BJ (cell line): ENCODE measurements around the gene TNP2. TPM values are rescaled to one million over a fixed set of nuclear protein-coding genes. Genes with fewer than 3 reads are reported as not detected.

ENCODE experiments used
- CTCF ChIA-PET: fragments of 350-600 bp; formaldehyde crosslinking; extraction: SDS; loops from one replicate; lab custom pipeline; 2021; ENCODE audit warnings: antibody characterized with exemption, inconsistent platforms; lab: Yijun Ruan, JAX
- POLR2A ChIA-PET: fragments of 300-600 bp; sonication (Branson Sonifier 250); formaldehyde crosslinking; extraction: SDS; loops from one replicate; lab custom pipeline; 2021; ENCODE audit warnings: antibody characterized with exemption; lab: Charles Lee
- DNase-seq: peaks from one replicate; pipeline ENCODE4 v3.0.0-alpha.2; 2011; ENCODE audit warnings: low read depth
- H3K27me3 ChIP-seq: 2 replicates; pipeline ENCODE4 v1.6.0; 2011; ENCODE audit warnings: low read length; ENCODE audit not compliant: control insufficient read depth, insufficient read depth
- H3K36me3 ChIP-seq: 2 replicates; pipeline ENCODE4 v1.5.1; 2011; ENCODE audit warnings: low read length; ENCODE audit not compliant: control insufficient read depth, insufficient read depth
- H3K4me3 ChIP-seq: 2 replicates; pipeline ENCODE4 v1.5.1; 2011; ENCODE audit warnings: low read depth, mild to moderate bottlenecking, control low read depth, low read length
- polyA plus RNA-seq: library from polyadenylated mRNA; depleted of rRNA; stranded (reverse); fragments of >200 nt; gene quantifications from 2 replicates; pipeline ENCODE4 v1.2.3, GENCODE V29; 2011
- TF ChIP-seq, protein P1 (sequence below): IDR thresholded peaks from 2 replicates; pipeline ENCODE4 v1.5.1; 2011; ENCODE audit warnings: low read depth, mild to moderate bottlenecking, control low read depth, inconsistent platforms, low read length, moderate library complexity; ENCODE audit not compliant: insufficient read depth

TNP2 gene
- polyA plus RNA-seq, 1 experiment: not detected

DNA sequence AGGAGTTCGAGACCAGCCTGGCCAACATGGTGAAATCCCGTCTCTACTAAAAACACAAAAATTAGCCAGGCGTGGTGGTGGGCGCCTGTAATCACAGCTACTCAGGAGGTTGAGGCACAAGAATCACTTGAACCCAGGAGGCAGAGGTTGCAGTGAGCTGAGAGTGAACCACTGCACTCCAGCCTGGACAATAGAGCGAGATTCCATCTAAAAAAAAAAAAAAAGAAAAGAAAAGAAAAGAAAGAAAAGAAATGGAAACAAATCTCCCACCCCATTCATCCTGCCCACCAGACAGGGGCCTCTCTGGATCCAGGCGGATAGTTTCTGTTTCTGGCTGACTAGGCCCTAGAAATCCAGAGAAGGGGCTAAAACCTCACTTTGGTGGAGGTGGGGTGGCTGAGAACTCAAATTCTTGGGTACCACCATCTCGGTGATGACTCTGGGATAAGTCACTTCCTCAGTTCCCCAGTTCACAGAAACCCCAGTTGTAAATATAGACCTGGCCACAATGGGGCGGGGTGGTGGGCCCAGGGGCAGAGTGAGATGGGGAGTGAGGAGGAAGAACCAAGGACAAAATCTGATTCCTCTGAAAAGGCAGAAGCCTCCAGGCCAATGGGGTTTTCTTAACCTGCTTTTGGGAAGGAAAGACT, 35.3 kb downstream of the TNP2 start:
- no peaks in the 10 kb centered on the region; the same call in 1 of the 2 replicates for H3K27me3 ChIP-seq
- POLR2A ChIA-PET: no interaction called here
- TF ChIP-seq, protein P1, sequence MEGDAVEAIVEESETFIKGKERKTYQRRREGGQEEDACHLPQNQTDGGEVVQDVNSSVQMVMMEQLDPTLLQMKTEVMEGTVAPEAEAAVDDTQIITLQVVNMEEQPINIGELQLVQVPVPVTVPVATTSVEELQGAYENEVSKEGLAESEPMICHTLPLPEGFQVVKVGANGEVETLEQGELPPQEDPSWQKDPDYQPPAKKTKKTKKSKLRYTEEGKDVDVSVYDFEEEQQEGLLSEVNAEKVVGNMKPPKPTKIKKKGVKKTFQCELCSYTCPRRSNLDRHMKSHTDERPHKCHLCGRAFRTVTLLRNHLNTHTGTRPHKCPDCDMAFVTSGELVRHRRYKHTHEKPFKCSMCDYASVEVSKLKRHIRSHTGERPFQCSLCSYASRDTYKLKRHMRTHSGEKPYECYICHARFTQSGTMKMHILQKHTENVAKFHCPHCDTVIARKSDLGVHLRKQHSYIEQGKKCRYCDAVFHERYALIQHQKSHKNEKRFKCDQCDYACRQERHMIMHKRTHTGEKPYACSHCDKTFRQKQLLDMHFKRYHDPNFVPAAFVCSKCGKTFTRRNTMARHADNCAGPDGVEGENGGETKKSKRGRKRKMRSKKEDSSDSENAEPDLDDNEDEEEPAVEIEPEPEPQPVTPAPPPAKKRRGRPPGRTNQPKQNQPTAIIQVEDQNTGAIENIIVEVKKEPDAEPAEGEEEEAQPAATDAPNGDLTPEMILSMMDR: no peak
- CTCF ChIA-PET: interaction anchor here (0.7 kb wide), 1 partner anchor 13 kb away, joined by 3 read pairs; no protein-coding TSS in a partner anchor
- DNase-seq: no peak
- no peak overlapping the region for H3K4me3 ChIP-seq
- H3K36me3 ChIP-seq: no peaks in the 10 kb centered on the region

DNA sequence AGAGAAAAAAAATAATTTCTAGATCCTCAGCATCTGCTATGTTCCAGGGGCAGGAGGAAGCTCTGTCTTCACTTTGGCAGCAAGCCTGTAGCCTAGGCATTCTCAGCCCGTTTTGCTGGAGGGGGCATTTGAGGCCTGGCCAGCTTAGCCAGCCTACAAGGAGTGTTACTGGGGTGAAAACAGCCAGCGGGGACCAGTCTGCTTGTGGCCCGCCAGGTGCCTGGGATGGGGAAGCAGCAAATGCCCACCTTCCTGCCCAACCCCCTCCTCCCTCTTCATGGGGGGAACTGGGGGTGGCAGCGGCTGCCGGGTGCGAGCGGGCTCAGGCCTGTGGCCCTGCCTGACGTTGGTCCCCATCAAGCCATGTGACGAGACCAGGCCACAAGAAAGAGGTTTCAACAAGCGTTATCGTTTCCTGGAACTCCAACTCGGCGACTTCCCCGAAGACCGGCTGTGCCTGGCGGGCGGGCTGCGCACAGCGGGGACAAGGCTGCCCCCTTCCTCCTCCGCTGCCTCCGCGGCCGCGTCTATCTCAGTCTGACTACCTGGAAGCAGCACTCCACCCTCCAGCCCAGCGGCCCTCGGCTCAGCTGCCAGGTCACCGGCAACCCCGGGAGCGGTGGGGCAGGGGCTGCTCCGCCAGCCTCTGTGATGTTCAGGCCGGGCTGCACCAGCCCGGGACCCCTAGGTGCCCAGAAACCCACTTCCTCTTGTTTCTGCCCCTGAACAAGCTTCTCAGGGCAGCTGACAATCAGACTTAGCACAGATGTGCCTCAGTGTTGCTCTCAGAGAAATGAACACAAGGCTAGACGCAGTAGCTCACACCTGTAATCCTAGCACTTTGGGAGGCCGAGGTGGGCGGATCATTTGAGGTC, 36.0 kb downstream of the TNP2 start:
- no peak for DNase-seq
- H3K27me3 ChIP-seq: no peaks in the 10 kb centered on the region; the same call in 1 of the 2 replicates
- ChIA-PET POLR2A (no interaction called here), CTCF (interaction anchor here (0.7 kb wide), 1 partner anchor 13 kb away, joined by 3 read pairs; no protein-coding TSS in a partner anchor)
- TF ChIP-seq, protein P1: no peak
- H3K36me3 ChIP-seq: no peaks in the 10 kb centered on the region
- H3K4me3 ChIP-seq: no peak overlapping the region

DNA sequence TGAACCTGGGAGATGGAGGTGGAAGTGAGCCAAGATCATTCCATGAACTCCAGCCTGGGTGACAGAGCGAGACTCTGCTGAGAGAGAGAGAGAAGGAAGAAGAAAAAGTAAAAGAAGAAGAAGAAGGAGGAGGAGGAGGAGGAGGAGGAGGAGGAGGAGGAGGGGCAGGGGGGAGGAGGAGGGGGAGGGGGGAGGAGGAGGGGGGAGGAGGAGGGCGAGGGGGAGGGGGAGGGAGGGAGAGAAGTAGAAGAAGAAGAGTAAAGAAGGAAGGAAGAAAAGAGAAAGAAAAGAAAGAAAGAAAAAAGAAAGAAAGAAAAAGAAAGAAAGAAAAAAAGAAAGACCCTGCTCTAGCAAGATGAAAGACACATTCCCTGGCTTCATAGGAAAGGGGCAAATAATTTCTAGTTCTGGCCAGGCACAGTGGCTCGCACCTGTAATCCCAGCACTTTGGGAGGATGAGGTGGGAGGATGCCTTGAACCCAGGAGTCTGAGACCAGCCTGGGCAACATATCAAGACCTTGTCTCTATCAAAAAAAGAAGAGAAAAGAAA, 36.7 kb downstream of the TNP2 start:
- Histone ChIP-seq H3K36me3 (no peaks in the 10 kb centered on the region), H3K27me3 (no peaks in the 10 kb centered on the region; the same call in 1 of the 2 replicates), H3K4me3 (no peak overlapping the region)
- no peak for DNase-seq
- POLR2A ChIA-PET: no interaction called here
- CTCF ChIA-PET: no interaction called here
- TF ChIP-seq, protein P1: no peak

DNA sequence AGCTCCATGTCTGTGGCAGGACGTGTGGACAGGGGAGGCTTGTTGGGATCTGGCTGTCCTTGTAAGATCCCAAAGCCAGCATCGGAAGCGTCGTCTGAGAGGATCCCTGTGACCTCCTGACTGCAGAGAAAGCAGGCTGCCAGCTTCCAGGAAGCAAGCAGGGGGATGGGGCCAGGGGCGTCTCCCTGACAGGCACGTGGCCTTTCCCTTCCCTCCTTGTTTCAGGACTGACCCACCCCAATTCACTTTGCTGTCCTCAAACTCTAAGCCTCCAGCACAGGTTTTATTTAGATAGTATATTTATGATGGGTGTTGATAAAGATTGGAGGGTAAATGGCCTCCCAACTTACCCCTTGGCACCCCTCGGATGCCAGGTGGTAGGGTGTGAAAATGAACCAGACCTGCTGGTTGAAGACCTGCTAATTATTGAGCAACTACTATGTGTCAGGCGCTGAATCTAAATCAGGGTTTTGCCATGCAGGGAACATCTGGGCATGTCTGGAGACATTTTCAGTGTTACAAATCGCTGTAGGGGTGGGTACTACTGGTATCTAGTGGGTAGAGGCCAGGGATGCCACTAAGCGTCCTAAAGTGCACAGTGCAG, 37.7 kb downstream of the TNP2 start:
- CTCF ChIA-PET: interaction anchor here (0.7 kb wide), 1 partner anchor 26 kb away, joined by 3 read pairs; no protein-coding TSS in a partner anchor
- POLR2A ChIA-PET: no interaction called here
- no peaks in the 10 kb centered on the region; the same call in 1 of the 2 replicates for H3K27me3 ChIP-seq
- TF ChIP-seq, protein P1: no peak
- DNase-seq: no peak
- no peak overlapping the region for H3K4me3 ChIP-seq
- H3K36me3 ChIP-seq: no peaks in the 10 kb centered on the region
